Measurements from ENCODE around the gene SMARCC2.

The SMARCC2 gene

GRCh38 chr12:56189099-56189917, at the start of gene SMARCC2:
Gene SMARCC2, minus strand, starts transcription at chr12:56189483. Its CDS starts 22 bp downstream, at chr12:56189461.
- peak; percentile 90 for DNase-seq

GRCh38 chr12:56237552-56237951, 48.3 kb upstream of the SMARCC2 start:
- DNase-seq = no peak

GRCh38 chr12:56236985-56237384, 47.7 kb upstream of the SMARCC2 start:
- no peak for DNase-seq

GRCh38 chr12:56236091-56236490, 46.8 kb upstream of the SMARCC2 start:
- DNase-seq = no peak

- no peak for DNase-seq
These were observed 45.6 kb upstream of the SMARCC2 start for GRCh38 chr12:56234746-56235436.

DNA sequence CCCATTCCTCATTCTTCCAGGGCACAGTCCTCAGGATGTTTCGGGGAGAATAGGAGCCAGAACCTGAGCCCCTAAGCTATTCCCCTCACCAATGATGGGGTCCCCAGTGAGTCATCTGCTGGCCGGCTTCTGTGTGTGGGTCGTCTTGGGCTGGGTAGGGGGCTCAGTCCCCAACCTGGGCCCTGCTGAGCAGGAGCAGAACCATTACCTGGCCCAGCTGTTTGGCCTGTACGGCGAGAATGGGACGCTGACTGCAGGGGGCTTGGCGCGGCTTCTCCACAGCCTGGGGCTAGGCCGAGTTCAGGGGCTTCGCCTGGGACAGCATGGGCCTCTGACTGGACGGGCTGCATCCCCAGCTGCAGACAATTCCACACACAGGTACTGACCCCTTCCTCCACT, 41.9 kb upstream of the SMARCC2 start:
- no peak for DNase-seq

GRCh38 chr12:56230432-56231183, 41.3 kb upstream of the SMARCC2 start:
- DNase-seq = no peak

GRCh38 chr12:56229916-56230431, 40.7 kb upstream of the SMARCC2 start, which contains the start of gene SLC39A5:
Gene SLC39A5, plus strand, starts transcription at chr12:56230051. Its CDS starts 1,224 bp downstream, at chr12:56231275.
- no peak for DNase-seq

DNA sequence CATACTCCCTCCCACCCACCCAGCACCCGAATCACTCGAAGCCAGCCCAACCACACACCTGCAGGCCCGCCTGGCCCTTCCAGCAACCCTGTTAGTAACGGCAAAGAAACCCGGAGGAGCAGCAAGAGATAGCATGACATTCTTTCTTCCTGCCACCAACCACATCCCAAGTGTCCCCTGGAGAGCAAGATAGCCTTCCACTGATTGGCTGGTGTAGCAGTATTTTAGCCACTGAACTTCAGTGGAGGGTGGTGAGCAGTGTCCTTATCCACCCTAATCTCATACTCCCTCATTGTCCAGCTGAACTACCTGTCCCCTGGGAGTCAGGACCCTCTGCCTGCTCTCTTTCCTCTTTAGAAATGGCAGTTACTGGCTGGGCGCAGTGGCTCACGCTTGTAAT, 39.8 kb upstream of the SMARCC2 start:
- DNase-seq = no peak

DNA sequence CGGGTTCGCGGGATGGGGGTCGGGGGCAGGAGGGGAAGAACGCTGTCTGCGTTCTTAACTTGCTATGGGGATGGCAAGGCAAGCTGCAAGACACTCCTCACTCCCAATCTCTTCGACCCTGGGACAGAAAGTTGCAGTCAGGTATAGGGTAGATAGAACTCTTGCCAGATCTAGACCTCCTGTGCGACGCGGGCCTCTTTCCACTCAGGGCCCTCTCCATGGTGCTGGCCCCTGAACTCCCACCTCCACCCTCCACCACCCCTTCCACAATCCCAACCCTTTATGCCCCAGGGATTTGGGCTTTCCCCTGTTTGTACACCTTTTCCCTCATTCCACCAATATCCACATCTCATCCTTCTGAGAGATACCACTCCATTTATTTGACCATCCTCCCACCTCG, 35.7 kb upstream of the SMARCC2 start:
- DNase-seq = no peak

DNA sequence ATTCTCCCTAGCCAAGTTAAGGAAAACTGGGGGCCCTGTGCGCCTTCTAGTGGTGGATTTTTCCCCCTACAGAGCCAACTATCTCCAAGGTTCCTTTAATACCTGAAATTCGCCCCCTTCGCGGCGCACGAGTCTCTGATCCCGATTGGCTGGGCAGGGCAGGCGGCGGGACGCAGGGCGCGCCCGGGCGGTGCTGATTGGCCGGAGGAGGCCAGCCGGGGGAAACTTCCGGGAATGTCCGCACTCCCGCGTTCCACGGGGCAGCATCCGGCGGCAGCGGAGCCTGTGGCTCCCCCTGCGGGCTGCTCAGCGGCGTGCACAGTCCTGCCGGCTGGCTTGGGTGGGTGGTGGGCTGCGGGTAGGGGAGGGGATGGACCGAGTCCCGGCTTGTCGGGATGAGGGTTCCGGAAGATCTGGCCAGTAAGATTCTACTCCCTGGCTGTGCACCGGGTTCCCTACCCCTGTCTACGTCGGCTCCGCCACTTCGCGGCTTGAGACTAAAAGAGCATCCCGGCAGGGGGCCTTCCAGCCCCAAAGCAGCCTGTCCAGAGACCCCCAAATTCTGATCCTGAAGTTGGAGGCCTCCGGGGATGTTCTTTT, 34.9 kb upstream of the SMARCC2 start, which contains the start of gene NABP2:
NABP2 (plus strand) TSS at position 241 of the 600 bp plus-strand sequence. CDS start 515 bp downstream, outside the sequence.
- peak; percentile 97 for DNase-seq

DNA sequence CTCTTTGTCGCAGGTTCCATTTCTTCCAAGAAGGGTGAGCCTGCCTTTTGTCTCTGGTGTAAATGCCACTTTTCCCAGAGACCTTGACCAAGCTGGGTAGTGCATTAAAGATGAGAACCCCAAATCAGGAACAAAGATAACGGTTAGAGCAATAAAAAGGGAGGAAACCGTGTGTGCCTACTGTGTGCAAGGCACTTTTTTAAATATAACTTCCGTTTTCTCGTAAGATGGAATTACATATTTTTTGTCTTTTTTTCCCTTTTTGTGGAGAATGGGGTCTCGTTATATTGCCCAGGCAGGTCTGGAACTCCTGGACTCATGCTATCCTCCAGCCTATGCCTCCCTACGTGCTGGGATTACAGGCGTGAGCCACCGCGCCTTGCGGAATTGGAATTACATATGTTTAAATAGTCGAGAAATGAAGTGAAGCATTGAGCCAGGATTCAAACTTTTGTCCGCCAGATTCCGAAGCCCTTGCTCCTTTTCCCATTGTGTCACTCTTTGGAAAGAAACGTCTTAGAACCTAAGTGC, 34.4 kb upstream of the SMARCC2 start:
- no peak for DNase-seq

- no peak for DNase-seq
These were observed 33.2 kb upstream of the SMARCC2 start for GRCh38 chr12:56222531-56222895.

DNA sequence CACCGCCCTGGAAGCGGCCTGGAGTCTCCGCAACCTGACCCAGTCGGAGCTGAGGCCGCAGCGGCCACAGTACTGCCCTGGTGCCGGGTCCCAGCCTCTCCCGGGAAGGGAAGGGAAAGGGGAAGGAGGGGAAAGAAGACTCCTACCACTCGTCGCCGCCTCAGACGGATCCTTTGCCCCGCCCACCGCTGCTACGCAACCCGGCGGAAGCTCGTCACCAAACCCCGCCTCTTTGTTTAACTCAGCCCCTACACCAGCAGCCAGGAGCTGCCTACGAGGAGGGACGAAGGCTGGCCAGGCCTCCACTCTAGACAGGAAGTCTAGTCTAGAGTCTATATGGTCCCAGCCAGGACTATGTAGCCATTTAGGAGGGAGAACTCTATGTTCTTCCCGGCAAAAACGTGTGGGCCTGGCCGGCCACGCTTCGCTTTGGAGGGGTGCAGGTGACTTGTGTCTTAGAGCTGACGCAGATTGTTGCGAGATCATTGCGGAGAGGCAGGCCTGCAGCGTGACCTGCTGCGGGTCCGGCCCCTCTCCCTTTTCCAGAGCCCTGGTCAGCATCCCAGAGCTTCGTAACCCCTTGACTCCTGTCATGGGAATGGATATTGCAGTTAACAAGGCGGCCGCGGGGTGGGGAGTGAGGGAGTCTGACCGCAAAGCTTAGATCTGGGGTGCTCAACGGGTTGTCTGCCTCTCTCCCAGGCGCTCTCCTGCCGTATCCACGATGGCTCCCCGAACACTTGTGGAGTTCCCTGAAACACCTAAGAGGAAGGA, 32.7 kb upstream of the SMARCC2 start, which contains the start of gene RNF41:
RNF41 (minus strand) TSS at position 166 of the 774 bp plus-strand sequence. CDS start 7,875 bp downstream, outside the sequence.
- DNase-seq = peak; percentile 94

DNA sequence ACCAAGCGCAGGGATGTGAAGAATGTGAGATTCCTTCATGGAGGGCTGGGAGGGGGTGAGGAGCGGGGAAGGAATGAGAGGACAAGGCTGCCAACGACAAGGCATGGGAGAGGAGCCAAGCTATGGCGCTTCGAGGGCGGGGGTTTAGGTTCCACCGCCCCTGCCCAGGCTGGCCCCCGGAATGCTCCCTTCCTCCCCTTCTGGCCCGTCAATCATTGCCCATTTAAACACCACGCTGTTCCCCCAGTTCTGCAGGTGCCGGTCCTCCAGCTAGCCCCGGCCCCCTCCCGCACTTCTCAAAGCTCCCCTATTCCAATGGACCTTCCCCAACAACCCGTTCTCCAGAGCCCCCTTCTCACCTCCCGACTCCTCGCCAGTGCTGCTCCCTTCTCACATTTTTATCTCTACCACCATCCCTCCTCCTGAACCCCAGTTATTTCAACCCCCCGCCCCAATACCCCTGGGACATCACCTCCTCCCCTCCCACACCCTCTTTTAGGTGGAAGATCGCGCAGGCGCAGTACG, 32.0 kb upstream of the SMARCC2 start:
- no peak for DNase-seq

- DNase-seq = no peak
These were observed 31.4 kb upstream of the SMARCC2 start for GRCh38 chr12:56220611-56221231.

- DNase-seq = no peak
These were observed 30.6 kb upstream of the SMARCC2 start for GRCh38 chr12:56219840-56220239.

DNA sequence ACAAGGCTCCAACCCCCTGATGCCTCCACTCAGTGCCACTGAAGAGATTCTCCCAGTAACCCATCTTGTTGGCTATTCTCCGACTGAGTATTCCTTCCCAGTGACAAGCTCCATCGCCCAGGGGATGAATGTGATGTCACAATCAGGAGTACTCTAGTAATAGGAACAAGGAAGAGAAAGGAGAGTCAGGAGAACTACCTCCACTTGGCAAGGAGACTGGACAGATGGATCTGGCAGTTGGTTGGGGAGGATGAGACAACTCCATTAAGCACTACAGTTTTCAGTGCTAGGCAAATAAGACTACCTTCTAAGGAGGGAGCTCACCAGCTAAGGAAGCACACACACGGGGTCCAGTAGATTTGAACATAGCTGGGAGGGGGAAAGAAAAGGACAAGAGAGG, 27.2 kb upstream of the SMARCC2 start:
- no peak for DNase-seq

DNA sequence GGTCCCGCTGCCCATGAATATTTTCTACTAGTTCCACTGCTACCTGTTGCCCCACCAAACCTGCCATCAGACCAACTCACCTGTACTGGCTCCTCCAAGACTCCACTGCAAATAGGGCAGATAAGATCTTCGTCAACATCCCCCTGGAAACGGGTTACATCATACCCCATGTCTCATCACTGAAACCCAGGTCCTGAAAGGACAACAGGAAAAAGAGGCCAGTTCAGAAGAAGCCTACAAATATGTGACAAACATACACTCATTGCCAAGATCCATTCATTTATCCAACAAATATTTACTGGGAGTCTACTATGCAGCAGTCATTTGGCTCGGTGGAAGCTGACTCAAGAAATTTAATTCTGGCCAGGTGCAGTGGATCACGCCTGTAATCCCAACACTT, 24.6 kb upstream of the SMARCC2 start:
- no peak for DNase-seq

DNA sequence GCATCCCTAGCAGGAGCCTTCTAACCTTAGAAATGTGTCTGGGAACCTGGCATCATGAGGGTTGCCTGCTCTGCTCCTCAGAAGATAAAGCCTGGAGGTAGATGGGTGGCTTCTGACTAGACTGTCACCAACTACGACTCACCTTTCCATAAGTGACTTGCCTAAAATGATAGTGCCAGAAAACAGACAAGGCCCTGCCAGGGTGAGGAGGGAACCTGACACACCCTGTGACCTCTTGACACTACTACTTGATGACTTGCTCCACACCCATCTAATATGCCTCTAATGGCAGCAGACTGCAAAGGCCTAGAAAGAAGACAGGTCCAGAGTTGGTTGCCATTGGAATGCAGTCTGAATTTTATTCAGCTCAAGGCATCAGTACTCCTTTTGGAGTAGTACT, 23.1 kb upstream of the SMARCC2 start:
- peak; percentile 52 for DNase-seq

GRCh38 chr12:56208006-56208405, 18.7 kb upstream of the SMARCC2 start:
- DNase-seq = no peak
